Measurements from ENCODE around the gene ARHGAP24.

ARHGAP24 gene

DNA sequence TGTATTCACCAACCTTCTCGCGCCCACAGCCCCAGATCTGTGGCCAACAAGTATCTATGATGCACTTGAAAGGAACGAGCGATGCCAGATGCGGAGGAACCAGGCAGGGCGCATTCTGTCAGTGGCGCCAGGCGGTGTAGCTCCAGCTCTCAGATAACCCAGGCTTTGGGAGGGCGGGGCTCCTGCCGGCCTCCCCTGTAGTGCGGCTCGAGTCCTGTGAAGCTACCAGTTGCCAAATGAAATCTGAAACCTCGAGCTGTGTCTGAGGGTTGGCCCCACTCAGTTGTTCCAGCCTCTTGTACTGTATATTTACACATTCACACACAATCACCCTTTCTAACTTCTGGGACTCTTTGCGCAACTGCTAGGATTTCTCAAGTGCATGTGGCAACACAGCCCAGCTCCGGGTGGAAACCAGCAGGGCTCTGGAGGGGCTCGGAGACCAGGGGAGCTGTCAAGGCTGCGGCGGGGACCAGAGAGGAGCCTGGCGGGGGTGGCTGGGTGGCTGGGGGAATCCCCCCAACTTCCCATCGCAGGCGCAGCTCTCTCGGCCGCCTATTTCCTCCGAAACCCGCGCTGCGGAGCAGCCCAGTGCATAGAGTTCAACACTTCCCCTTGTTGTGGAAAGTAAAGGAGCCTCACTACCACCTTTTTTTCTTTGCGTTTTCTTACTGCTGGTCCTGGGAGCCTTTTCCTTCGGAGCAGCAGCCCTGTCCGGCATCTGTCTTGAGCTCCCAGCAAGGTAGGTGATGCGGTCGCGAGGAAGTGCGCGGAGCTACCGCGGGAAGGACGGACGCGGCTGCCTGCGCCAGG is at the start of gene ARHGAP24:
ARHGAP24 (plus strand) TSS at position 333 of the 813 bp plus-strand sequence.
- no peak for DNase-seq (ENCODE audit: low read depth)

DNA sequence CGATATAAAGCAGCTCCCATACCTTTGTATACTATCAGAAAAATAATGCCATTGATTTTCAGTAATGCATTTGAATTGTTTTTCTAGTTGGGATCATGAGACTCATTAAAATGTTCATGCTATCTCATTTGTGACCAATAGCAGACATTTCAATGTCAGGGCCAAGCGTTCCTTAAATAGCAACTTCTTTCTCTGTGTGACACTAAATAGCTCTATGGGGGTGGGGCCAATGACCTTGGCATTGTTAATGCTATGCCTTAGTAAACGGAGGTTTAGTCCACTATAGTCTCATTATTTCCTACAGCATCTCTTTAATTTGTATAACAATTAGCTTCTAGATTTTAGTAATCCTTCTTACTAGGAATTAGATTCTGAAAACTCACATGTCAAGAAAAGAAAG is 48.6 kb upstream of the ARHGAP24 start:
- DNase-seq (ENCODE audit: low read depth): no peak

DNA sequence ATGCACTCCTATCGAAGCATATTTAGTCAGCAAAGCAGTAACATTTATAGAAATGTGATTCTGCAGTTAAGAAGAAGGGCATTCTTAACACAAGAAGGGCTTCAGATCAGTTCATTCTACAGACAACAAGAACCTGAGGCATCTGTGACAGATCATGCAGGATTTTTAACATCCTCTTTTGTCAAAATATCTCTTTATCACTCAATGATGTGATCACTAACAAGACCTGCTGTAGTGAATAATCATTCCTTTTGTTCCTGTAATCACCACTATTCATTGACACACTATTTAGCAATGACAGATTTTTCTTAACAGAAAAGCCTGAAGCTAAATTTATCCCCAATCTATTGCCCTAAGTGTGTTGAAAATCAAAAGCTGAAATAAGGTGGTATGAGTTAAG is 47.8 kb upstream of the ARHGAP24 start:
- no peak for DNase-seq (ENCODE audit: low read depth)

DNA sequence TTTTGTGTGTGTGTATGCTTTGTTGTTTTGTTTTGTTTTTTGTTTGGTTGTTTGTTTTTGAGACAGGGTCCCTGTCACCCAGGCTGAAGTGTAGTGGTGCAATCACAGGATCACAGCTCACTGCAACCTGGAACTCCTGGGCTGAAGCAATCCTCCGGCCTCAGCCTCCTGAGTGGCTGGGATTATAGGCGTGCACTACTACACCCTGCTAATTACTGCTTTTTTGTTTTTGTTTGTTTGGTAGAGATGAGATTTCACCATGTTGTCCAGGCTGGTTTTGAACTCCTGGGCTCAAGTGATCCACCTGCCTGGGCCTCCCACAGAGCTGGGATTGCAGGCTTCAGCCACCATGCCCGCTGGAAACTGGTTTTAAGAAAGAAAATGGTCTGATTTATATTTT is 44.7 kb upstream of the ARHGAP24 start:
- no peak for DNase-seq (ENCODE audit: low read depth)

DNA sequence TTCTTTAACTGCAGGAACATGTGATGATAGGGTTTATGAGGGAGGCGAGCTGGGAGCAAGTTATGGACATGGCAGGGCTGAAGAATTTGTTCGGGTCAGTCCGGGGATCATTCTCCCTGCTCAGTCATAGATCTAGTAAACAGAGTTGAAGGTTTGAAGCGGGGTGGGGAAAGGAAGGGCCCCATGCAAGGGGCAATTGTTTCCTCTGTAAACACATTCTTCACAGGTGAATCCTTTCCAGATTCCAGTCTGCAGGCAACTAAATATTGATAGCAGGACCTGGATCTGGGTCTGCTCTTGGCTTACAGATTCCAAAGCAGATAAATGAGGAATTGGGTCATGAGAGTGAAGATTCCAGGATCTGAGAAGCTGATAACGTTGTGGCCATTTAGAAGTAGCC is 44.3 kb upstream of the ARHGAP24 start:
- no peak for DNase-seq (ENCODE audit: low read depth)

DNA sequence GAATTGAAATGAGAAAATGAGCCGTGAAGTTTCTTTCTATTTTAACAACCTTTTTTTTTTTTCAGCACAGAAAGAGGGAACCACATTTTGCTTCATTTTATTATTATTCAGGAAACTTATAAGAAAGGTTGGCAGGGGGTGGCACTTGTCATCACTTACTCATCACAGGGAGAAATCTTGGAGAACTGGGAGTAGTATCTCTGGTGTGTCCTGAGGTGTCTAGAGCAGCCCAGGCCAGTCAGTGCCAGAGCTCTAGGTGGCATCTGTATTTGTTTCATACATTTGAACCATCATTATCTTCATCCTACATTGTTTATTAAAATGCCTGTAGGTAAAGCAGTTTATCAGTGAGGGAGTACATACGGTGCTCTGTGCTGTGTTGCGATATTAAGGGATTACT is 43.8 kb upstream of the ARHGAP24 start:
- no peak for DNase-seq (ENCODE audit: low read depth)

DNA sequence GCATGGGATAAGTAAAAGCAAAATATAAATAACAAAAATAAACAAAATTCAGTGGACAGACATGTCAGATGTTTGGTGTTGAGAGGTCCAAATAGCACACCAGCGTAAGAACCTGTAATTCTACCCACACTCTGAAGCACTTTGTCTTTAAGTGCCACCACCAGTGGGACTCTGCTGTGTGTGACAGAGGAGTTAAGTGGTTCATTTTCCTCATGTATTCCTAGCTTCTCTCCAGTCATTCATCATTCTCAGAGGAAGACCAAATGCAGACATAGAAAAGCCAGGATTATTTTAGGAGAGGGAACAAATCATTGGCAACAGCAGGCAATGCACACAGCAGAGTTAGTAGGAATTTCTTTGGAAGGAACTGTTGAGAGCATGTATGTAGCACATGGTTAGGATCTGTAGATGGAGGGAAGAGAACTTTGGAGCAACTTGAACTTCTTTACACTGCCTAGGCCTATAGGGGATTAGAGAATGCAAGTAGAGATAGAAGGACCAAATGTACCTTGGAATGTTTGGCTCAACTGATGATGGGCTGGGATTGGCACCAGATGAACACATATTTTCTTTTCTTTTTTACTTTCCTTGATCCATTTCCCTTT is 43.0 kb upstream of the ARHGAP24 start:
- DNase-seq (ENCODE audit: low read depth): no peak

DNA sequence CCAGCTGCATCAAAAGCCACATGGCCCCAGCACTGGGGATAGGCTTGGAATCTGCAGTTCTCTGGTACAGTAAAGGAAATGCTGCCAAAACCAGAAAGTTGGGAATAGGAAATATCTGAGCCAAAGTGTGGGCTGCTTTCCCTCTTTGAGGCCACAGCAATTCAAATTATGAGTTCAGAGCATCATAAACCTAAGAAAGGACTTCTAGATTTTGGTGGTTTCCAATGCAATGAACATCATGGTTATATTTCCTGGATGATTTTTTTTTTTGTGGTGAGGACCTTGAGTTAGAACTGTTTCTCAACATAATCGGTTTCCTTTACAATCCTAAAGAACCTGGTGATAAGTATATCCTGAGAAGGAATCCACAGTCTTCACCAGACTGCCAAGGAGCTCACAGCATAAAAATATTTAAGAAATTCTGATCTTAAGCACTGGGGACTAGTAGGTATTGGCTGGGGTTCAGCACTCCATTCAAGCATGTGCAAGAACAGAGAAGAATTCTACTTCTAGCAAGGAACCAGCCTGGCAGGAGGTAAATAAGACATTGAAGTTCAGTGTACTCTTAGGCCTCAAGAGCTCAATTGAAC is 29.8 kb upstream of the ARHGAP24 start:
- no peak for DNase-seq (ENCODE audit: low read depth)

DNA sequence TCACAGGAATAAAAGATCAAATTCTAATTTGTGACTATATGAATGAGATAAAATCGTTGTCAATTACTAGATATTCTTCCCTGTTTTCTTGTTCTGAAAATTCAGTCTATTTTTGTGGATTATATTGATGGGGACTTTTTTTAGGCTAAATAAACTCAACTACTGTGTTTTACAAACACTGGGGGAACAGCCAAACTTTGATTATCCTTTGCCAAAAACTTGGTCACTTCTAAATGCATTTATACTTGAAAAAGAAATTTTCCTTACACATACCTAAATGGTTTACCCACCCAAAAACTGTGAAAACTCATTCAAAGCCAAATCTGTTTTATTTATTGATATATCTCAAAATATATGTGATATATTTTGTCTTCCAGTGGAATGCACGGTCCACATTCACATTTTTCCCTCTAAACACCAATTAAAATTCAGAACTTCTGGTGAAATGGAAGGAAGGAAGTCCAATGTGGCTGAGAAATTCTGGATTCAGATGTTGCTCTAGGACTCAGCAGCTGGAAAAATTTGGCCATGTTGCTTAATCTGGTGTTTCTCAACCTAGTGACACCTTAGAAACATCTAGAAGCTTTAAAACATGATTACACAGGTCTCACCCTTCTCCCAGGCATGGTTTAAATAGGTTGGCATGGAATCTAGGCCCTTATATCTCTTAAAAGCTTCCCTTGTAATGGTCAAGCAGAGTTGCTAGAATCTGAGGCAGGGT is 28.6 kb upstream of the ARHGAP24 start:
- no peak for DNase-seq (ENCODE audit: low read depth)

DNA sequence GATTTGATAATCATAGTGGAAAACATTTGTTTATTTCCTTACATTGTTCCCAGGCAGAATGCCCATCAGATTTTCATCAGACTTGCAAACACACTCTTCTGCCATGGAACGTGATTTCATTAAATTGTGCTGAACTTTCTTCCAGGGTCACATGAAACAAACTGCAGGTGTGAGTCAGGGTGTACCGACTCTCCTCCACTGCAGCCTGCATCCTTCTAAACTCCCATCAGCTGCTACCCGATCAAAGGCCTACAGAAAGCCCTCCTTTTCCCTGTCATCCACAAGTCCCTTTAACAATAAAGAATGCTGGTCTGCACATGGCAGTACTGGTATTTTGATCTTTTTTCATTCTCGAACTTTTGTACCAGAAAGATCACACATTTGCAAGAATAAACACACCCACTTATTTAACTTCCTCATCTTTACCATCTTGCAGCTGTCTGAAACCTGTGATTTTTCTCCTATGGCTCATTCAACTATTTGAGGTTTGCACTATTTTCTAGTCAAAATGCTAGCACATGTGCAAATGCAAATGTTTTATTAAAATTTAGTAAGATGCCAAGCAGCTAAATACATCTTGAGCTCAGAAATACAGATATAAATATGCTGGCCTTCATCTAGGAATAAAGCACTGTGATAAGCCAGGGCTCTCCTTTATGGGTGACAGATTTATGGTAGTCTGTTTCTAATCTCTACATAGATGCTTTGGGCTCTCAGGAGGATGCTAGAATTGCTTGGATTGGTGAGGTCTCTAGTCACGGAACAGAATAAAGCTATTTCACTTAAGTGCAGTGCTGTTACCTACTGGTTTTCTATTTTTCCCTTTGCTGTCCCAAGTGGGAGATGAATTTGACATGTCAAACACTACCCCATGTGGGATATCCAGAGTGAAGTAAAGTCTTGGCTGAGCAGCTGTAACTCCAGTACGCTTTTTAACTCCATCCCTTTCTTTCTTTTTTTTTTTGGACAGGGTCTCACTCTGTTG is 25.8 kb upstream of the ARHGAP24 start:
- DNase-seq (ENCODE audit: low read depth): no peak

DNA sequence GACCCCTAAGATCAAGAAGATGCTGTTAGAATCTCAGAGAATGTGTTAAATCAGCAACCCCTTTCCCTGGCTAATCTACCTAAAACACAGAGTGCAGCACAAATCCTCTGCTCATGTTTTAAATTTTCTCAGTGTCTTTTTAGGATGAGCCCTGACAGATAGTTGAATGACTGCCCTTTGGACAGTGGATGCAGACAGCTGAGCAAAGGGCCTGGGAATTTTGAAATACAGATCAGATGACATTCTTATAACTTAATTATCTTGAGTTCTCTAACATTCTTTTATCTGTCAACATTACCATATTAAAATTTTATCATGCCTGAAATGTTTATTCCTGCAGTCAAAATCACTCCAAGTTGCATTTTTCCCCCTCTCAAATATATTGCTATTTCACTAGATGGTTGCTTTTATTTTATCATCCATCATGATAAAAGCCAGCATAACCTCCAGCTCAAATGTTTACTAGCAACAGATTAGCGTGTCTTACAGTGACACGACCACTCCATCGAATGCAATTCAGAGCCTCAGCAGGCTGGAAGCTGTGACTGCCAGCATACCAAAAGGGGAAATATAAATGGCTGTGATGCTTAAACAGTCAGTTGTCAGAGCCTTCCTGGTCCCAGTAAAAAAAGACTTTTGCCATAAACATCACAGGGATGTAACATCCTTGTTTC is 22.8 kb upstream of the ARHGAP24 start:
- no peak for DNase-seq (ENCODE audit: low read depth)

DNA sequence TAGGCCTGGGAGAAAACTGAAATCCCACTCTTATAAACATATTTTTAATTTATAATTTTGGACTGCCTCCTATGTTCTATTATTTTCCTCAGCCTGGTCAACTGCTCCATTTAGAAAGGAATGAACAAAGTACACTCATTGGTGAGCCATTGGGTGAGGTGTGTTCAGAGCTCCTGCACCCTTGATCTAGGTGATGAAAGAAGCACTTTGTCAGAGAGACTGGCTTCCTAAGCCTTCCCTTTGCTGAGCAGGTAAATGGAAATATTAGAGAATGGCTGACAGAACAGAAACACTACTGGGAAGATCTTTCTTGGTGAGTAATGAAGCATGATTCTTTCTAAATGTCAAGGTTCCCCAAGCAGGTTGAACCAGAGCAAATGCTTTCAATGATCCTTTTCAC is 19.0 kb upstream of the ARHGAP24 start:
- DNase-seq (ENCODE audit: low read depth): no peak

DNA sequence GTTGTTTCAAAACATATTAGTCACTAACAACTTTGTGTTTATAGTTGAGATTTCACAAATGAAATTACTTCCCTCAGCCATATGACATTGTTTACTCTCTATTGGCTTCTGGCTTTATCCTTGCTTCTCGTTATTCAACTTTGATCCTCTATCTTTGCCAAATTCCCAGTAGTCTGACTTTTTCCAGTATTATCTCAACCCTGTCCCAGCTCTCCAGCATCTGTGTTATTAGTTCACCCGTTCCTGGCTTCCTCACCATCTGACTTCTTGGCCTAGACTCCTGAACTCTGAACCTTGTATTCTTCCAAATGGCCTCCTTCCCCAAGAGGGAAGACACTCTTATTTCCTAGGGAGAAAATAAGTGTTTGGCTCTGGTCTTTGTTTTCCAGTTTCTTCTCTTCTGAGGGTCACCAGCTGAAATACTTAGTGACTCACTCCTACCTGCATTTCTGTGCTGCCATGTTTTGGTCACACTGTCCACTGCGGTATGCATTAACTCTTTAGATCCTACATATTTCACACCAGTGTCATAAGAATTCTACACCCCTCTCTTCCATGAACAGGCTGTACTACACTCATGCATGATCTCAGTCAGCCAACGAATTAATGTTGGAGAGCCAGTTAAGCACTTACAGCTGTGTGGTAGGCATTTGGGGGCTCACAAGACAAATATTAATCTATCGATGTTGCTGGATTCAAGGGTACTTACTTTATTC is 17.0 kb upstream of the ARHGAP24 start:
- DNase-seq (ENCODE audit: low read depth): no peak

DNA sequence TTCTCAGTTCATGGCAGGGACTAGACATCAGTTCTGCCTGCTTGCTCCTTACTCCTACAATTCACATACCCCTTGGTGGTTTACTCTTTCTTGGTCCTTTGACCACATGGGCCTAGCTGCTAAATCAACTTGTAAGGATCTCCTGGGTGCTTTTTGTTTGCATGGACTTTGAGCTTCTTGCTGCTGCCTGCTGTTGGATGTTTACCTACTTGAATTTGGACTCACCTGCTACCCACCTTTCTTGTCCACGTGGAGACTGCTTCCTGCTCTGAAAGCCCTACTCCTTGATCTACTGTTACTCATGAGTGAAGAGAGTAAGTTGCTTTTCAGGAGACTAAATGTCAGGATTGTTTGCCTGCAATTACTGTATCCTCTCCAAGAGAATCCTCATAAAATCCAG is 15.2 kb upstream of the ARHGAP24 start:
- no peak for DNase-seq (ENCODE audit: low read depth)

DNA sequence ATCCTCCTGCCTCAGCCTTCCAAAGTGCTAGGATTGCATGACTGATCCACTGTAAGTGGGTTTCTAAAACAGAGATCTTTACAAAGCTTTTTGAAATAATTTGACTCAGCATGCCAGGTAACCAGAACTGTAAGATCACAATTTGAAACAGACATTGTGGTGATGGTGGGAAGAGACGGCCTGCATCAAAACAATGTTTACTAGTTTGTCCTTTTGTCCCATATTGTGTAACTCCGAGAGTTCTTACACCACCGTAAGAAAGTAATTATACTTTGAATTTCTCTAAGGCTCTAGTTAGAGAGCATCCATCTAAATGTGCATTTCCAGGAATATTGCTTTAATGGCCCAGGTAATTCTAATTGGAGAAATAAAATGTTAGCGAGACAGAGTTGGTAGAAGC is 594 bp upstream of the ARHGAP24 start:
- no peak for DNase-seq (ENCODE audit: low read depth)

DNA sequence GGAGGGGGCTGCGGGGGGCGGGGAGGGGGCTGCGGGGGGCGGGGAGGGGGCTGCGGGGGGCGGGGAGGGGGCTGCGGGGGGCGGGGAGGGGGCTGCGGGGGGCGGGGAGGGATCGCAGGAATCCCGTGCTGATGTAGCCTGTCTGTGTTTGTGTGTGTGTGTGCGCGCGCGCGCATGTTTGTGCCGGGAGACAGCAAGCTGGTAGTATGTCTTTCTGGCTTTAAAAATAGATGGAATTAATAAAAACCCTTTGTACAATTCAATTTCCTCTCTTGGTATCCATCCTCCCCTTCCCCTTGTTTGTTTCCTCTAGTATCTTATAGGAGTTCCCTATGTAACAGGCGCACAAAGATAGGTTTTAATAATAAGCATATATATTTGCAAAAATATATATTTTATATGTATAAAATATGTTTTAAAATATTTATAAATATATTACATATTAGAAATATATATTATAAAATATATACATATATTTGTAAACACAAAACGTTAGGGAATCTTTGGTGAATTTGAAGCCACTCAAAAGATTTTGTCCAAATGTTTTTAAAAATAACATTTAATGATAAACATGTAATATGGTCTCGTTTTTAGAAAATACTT is 782 bp downstream of the ARHGAP24 start:
- DNase-seq (ENCODE audit: low read depth): no peak

DNA sequence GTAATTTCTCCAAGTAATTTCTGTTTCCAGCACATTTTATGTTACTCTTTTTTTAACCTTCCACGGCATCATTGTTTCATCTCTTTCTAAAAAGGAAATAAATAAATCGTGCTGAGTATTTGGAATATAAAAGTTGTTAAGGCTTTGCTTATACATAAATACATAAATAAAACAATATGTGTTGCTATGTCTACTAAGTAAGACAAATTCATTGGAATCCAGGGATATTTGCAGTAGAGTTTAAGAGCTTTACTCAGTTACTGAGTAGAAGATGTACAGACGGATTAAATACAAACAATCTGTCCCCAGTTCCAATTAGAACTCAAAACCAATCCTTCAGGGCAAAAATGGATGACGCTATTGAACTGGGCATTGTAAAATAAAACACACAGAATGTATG is 1.4 kb downstream of the ARHGAP24 start:
- no peak for DNase-seq (ENCODE audit: low read depth)

DNA sequence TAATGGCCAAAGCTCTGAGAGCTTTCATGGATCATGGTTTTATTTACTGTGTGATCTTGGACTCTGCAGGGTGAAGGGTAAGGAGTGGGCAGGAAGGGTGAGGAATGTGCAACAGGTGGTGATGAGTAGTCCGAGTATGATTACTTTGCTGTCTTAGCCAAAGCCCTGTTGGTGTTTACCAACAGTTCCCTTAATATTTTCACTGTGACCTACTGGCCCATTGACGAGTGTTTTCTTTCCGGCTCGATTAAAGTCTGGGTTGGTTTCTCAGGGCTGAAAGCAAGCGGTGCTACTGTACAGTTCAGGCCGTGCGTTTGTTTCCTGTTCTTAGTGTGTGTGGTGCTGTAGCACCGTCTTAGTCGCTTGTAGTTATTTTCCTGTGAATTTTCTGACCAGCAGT is 2.6 kb downstream of the ARHGAP24 start:
- no peak for DNase-seq (ENCODE audit: low read depth)

DNA sequence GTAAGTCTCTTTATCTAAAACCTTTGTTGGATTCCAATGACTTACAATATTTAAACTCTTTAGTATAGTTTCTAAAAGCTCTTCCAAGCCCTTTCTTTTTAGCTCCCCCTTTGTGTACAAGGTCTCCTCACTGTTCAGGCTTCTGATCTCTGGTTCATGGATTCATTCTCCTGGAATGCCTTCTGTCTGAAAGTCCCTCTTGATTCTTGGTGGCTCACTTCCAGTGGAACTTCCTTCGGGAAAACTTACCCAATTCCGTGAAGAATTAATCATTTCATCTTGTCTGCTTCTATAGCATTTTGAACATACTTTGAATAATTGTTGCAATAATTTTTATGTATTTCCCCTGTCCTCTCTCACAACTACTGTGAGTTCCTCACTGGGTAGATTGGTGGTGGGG is 3.6 kb downstream of the ARHGAP24 start:
- DNase-seq (ENCODE audit: low read depth): no peak
